NOMO-1 treated with DMSO at 0.1 percent for 48 hours (cell line): Measurements from ENCODE around the gene RFPL1.

ENCODE experiments used
- DNase-seq: peaks from one replicate; lab custom pipeline; 2025; ENCODE audit not compliant: unreplicated experiment; lab: John Stamatoyannopoulos, UW

RFPL1 gene

DNA sequence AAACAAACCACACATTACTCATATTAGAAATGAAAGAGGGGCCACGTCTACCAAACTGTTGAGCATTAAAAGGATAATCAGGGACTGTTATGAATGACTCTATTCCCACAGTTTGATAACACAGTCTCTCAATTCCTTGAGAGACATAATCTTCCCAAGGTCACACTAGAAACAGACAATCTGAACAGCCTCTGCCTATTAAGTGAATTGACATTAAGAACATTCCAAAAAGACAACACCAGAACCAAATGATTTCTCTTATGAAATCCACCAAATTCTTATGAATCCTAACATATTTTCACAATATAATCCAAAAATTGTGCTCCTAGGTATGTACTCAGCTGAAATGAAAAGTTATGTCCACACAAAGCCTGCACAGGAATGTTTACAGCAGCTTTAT lies 4.6 kb downstream of the RFPL1 start:
- no peak for DNase-seq

DNA sequence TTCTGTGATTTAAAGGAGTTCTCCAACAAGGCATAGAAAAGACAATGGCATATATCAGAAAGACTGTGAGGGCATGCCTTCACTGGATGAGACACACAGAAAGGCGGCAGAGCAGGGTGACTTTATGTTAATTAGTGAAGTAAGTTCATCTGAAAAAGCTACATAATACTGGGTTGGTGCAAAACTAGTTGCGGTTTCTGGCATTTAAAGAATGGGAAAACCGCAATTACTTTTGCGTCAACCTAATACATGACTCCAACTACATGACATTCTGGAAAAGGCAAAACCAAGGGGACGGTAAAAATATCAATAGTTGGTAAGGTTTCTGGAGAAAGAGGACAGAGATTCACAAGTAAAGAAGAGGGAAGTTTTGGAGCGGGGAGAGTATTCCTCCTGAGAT lies 5.1 kb downstream of the RFPL1 start:
- no peak for DNase-seq

DNA sequence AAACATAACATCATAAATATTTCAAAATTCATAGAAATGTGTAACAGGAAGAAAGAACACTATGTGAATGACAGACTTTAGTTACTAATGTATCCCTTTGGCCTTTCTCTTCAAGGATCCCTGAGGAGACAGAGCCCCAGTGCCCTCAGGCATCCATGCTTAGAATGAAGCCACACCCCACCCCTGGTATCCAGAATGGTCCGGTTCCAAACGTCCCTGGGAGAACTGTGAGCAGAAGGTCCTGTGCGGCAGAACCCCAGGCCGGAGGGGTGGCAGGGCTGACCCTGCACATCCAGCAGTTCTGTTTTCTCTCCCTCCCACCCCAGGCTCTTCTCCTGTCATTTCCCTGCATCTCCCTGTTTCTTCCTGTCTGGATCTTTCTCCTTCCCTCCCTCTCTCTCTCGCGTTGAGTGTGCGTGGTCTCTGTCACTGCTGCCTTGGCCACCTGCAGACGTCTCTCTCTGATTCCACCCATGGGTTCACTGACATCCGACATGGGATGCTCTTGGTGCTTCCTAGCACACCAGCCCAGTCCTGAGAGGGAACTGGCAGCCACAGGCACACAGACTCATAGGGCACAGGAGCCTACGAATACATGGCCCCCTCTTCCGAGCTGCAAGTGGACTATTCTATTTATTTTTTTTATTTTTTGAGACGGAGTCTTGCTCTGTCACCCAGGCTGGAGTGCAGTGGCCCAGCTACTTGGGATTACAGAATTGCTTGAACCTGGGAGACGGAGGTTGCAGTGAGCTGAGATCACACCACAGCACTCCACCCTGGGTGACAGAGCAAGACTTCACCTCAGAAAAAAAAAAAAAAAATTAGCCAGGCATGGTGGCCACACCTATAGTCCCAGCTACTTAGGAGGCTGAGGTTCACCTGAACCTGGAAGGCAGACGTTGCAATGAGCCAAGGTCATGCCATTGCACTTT lies 5.7 kb downstream of the RFPL1 start:
- DNase-seq: no peak

DNA sequence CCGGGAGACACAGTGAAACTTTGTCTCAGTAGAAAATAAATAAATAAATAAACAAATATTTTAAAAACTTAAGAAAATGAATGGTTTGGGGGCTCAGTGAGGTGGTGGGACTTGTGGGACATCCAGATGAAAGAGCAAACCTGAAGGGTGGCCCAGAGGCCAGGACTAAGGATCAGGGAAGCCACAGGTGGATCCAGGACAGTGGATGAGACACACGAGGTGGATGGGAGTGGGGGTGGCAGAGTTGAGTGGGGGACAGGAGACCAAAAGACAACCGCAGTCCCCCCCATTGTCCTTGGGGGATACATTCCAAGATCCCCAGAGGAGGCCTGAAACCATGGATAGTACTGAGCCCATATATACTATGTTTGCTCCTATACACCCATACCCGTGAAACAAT lies 7.1 kb downstream of the RFPL1 start:
- DNase-seq: no peak

DNA sequence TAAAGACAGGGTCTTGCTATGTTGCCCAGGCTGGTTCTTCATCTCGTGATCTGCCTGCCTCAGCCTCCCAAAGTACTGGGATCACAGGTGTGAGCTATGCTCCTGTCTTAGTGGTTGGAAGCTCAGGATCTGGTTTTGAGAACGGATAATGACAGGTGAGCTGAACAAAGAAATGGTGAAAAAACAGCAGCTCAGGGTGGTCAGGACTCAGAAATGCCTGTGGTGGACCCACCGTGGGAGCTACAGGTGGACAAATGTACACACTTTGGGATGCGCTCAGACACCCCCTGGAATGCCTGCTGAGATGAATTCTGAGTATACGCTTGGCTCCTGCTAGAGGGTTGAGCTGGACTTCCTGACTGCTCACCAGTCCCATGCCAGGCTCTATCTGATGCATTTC lies 9.5 kb downstream of the RFPL1 start:
- no peak for DNase-seq

DNA sequence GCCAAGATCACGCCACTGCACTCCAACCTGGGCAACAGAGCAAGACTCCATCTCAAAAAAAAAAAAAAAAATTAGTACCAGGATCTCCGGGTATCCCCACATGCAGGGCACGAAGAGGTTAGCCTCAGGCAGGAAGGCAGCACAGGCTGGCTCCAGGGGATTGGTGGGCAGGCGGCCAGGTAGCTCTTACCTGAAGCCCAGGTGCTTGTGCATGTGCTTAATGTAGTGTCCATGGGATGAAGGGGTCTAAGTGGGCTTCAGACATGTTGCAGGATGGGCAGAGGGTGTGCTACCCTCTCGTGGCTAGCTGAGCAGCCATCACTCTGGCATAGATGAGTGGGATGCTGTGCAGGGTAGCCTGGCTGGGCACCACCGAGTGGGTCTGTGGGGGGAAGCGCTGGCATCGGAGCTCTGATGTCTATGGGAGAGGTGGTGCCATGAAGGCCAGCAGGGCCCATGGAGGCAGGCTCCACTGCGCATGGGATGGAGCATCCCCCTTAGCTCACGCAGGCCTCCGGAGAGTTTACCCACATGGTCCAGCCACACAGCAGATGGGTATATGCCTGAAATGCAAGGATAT lies 11.0 kb downstream of the RFPL1 start:
- DNase-seq: no peak

DNA sequence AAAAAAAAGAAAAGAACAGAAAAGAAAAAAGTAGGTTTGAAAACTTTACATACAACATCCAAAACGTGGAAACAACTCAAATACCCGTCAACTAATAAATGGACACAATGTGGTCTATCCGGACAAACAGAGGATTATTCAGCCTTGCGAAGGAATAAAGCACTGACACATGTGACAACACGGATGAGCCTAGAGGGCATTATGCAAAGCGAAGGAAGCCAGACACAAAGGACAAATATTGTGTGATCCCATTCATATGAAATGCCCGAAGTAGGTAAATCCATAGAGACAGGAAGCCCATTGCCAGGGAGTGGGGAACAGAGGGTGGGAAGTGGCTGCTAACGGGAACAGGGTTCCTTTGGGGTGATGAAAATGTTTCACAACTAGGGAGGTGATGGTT lies 11.8 kb downstream of the RFPL1 start:
- DNase-seq: no peak

DNA sequence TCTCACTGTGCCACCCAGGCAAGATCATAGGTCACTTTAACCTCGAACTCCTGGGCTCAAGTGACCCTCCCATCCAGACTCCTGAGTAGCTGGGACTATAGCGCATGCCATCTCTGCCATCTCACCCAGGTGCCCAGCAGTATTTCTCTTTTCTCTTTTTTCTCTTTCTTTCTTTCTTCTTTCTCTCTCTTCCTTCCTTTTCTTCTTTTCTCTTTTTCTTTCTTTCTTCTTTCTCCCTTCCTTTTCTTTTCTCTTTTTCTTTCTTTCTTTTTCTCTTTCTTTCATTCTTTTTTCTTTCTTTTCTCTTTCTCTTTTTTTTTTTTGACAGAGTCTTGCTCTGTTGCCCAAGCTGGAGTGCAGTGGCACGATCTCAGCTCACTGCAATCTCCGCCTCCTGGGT lies 13.5 kb downstream of the RFPL1 start:
- DNase-seq: no peak

DNA sequence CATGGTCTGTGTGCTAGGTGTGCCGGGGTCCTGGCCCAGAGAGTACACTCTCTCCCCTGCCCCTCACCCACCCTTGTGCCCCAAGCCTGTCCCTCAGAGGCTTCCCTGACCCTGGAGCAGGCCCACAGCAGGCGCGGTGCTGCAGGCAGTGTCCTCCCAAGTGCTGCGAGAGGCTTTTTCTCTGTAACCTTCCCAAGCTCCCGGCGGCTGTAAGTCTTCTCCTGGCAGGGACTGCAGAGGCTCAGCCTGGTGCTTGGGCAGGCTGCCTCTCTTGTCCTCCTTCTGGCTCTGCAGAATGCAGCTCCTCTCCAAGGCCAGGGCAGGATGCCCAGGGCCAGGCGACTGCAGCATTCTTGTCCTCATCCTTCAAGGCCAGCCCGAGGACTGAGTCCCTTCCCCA lies 15.9 kb downstream of the RFPL1 start:
- DNase-seq: no peak

DNA sequence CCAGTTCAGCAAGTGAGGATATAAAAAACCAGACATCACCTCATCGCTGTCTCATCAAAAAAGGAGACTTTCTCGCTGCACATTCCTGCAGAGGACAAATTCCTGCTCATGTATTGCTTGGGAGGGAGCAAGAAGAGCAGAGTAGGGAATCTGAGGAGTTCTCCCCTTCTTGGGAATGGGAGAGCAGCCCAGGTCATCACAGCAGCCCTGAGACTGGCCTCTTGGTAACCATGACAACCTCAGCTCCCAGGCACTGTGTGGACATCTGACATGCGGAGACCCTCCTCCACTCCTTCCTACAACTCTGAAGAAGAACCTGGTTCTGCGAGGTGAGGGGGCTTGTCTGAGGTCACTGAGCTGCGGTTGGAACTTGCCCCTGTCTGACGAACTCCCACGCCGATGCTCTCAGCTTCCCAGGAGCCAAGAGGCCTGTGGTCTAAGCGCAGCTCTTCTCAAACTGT lies 17.9 kb downstream of the RFPL1 start:
- no peak for DNase-seq

DNA sequence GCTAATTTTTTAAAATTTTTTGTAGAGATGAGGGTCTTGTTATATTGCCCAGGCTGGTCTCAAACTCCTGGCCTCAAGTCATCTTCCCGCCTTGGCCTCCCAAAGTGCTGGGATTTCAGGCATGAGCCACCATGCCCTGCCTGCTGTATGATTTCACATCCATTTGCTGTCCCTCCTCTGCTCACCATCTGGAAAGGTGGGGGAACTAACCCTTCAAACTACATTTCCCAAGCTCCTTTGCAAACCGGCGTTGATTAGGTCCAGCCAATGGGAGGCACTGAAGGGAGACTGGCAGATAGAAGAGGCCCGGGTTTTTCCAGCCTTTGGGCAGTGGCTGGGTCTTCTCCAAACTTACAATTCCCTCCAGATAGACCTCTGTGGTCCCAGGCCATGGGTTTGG lies 19.3 kb downstream of the RFPL1 start:
- DNase-seq: no peak

DNA sequence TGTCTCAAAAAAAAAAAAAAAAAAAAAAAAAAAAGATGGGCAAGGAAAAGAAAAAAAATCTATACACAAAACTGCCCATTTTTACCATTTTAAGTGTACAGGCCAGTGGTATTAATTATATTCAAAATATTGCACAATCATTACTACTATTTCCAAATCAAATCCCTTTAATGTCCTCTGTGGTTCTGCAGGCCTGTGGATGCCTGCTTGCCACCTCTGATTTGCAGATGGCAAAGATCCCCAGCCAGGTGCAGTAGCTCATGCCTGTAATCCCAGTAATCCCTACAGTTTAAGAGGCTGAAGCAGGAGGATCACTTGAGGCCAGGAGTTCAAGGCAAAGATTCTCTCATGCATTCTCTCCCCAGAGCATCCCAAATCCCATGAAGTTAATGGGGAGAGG lies 20.2 kb downstream of the RFPL1 start:
- no peak for DNase-seq

DNA sequence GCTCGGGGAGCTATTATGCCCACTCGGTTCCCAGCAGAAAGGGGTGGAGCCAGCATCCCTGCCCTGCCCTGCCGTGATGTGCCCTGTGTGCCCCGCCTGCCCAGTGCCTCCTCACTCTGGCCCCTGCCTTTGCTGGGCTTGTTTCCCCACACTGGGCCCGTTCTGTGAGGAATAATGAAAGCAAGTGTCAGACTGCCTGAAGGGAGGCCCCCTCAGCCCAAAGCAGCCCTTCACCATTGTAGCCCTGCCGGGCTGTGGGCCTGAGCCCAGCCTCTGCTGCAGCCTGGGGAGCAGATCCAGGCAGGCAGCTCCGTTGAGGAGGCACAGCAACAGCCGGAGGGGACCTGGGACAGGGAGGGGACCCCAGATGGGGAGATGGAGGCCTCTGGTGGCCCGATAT lies 21.4 kb downstream of the RFPL1 start:
- no peak for DNase-seq

DNA sequence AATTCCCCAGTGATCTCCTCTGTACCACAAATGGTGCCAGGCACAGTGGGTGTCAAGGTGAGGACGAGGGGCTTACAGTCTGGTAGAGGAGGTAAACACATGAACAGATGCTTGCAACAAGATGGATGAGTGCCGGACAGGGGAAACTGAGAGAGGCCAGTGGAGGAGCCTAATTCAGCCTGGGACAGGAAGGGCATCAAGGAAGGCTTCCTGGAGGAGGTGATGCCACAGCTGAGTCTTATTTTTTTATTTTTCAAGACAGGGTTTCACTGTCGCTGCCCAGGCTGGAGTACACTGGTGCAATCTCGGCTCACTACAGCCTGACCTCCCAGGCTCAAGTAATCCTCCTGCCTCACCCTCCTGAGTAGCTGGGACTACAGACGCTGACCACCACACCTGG lies 22.9 kb downstream of the RFPL1 start:
- no peak for DNase-seq

DNA sequence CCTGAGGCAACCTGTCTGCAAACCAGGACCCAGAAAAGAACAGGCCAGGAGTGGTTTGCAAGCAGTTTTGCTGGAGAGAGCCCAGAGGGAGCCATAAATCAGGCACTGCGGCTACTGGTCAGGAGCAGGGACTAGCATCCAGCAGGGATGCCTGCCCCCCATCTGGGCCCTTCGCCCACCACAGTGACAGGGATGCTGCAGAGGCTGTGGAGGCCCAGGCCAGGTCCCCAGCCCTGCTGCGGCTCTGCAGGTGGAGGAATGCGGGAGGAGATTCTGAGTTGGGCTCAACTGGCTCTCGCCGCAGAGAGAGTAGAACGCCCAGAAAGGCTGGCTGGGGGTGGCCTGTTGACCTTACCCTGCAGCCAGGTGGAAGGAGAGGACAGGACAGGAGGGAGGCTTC lies 25.2 kb downstream of the RFPL1 start:
- DNase-seq: no peak

DNA sequence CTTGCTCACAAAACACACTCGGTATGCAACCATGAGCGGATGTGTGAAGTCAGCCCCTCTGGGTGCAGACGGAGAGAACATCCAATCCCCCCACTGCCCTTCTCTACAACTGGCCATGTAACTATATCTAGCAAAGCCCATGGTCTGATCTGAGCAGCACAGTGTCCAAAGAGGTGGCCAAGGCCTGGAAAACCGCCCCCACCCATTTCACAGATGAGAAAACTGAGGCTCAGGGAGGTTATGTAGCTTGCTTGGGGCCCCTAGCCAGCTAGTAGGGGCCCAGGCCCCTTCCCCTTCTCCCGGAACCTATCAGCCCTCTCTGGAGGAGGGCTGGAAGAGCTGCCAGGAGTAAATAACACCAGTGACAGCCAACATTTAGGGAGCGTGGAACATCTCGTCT lies 26.2 kb downstream of the RFPL1 start:
- DNase-seq: no peak

DNA sequence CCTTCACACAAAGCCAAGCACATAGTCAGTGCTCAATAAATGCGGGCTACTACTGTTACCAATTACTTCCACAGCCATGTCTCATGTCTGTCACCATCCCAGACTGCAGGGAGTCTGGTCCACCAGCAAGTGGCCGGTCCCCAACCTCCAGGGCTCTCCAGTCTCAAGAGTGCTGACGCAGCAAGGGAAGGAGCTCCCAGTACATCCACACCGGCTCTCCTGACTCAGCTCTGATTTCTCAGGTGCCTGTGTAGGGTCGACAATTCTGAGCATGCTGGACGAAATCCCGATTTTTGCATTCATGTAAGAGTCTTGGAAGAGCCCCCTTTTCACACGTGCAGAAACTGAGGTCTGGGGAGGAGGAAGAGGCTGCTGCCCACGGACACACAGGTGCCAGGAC lies 31.4 kb downstream of the RFPL1 start:
- DNase-seq: no peak

DNA sequence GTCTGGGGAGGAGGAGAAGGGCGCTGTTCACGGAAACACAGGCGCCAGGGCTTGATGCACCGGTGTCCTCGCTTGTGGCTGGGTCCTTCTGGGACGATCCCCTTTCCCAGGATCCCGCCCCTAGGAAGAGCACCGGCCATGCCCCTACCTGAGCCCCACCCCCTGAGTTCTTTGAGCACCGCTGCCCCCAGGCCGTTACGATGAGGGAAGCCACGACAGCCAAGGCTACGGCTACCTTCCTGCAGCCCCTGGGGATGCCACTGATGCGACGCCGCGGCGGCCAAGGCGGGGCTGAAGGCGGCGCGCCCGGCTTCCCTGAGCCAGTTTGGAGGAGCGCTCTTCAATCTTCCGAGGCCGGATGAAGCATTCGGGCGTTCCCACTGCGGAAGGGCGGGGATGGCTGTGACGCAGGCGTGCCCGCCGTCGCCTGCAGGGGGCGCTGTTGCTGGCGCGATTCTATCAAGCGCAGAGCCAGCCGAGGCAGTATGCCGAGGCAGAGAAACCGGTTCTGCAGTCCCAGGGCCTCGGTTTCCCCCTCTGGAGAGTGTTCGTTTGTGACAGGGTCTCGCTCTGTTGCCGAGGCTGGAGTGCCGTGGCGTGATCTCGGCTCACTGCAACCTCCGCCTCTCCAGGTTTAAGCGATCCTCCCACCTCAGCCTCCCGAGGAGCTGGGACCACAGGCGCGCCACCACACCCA lies 31.9 kb downstream of the RFPL1 start:
- peak; percentile 16 for DNase-seq

DNA sequence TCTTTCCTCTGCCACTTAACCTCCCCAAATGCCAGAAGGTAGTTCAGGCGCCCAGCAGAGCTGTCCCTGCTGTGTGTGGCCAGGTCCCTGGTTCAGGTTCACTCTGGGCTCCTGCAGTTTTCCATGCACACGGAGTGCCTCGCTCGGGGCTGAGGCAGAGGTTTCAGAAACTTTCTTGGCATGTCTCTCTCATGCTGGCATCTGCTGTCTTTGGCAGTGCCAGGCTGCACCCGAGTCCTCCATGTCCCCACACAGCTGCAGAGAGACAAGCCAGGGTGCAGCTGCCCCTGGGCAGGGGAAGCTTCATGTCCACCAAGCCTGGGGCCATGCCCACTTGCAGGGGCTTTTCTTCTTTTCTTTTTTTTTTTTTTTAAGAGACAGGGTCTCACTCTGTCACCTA lies 34.6 kb downstream of the RFPL1 start:
- DNase-seq: peak; percentile 8

DNA sequence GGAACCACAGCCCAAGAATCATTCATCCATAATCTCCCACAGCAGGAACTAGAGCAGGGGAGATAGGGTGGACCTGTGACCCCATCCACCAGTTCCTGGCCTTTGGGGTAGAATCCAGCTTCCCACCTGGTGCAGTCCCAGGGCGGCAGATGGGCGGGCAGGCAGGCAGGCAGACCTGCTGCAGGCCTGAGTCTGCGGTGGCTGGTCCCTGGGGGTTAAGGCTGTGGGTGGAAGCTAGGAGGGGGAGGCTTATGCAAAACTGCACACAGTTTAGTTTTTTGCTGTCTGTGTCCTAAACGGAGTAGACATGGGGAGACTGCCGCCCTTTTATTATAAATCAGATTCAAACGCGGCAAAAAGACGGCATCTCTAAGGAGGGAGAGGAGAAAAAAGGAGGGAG lies 37.2 kb downstream of the RFPL1 start:
- DNase-seq: no peak

DNA sequence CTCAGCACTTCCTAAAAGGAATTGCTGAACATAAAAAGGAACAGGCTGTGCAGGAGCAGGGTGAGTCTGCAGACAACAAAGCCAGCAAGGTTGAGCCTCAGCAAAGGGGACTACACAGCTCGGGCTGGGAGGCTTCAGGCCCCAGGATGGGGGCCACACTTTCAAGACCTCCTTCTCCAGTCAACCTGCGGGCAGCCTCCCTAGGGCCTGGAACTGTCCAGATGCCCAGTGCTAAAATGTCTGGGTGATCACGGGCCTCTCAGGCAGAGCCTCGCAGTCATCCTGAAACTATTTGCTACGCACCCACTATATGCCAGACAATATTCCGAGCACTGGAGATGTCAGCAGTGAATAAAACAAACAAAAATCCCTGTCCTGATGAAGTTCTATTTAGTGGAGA lies 37.7 kb downstream of the RFPL1 start:
- DNase-seq: no peak

DNA sequence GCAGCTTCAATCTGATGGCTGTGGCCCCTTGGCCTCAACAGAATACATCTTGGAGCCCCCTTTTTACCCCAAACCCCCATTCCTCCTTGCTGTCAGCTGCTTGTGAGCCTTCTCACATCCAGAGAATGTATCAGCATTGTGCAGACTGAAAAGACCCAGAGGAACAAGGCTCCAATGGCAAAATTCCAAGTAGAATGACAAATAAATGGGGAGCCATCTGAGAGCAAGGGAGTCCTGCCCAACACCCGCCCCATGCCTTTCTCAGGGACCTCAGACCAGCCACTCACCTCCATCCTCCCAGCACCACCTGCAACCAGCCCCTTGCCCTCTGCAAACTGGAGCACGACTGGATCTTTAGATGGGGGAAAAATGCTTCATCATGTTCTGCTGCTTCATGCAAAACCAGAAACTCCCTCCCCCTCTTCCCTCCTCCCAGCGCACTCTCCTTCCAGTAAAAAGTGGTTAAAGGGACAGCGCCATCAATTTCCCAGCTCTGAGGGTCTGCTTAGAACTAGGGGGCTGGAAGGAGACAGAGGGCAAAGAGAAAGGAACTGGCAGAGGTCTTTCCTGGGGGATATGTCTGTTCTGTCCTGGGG lies 39.4 kb downstream of the RFPL1 start:
- no peak for DNase-seq
